ENCODE measurements around the gene SNRPB2.

SNRPB2 gene

DNA sequence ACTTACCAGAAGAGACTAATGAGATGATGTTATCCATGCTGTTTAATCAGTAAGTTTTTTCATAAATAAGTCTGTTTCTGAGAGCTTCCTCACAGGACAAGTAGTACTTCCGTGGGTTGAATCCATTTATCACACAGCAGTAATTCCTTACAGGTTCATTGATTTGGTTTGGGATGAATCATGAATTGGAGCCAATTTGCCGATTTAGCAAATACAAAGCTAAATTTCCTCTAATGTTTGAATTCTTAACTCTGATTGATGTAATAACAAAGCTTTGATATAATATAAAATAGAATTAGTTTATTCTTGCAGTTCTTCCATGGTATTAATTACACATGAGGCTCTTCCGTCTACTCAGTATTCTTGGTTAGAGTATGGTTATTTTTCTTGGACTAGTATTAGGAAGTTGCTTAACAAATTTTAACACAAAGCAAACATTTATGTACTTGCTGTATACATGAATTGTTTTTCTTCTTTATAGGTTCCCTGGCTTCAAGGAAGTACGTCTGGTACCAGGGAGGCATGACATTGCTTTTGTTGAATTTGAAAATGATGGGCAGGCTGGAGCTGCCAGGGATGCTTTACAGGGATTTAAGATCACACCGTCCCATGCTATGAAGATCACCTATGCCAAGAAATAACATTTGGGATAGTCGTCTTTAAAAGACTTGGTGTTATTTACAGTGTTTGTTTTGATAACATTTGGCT lies 10.7 kb downstream of the SNRPB2 start:
- DNase-seq: no peak

GRCh38 chr20:16744178-16744807 lies 14.5 kb downstream of the SNRPB2 start:
- DNase-seq: no peak

GRCh38 chr20:16745204-16745603 lies 15.4 kb downstream of the SNRPB2 start:
- no peak for DNase-seq

DNA sequence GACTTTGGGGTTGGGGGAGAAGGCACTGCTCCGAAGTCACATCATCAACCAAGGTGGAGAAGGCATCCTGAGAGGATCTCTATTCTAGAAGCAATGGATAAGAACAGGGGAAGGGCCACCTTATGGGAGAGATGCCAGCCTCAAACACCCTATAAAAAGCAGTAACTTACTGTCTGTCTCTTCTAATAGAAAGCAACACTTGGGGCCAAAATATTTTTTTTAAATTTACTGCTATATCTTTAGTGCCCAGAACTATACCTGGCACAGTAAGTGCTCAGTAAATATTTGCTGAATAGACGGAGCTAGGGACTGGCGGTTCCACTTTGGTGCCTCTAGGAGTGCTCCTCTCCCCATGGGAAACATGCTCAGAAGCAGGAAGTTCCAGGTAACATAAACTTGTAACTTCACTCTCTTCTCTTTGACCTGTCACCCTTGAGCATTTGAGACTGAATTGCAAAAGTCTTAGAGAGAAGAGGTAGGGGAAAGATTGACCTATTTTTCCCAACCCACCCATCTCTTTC lies 17.5 kb downstream of the SNRPB2 start:
- DNase-seq: no peak

DNA sequence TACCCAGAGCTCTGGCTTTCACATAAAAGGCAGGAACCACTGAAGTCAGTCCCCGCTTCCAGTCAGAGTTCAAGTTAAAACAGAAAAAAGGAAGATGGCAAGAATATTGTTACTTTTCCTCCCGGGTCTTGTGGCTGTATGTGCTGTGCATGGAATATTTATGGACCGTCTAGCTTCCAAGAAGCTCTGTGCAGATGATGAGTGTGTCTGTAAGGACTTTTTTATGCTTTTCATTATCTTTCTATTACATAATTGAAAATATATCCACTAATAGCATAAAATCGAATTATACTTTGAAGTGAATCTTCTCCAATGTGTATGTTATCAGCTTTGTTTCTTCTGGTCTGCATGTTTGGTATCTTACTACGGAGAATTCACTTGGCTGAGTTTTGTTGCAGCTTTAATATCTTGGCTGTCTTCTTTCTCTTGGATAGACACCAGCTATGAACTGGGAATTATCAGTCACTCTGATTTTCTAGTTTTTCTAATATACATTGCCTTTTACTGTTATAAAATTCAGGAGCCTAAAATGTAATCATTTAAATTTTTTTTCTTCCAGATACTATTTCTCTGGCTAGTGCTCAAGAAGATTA lies 18.6 kb downstream of the SNRPB2 start, which contains the start of gene OTOR:
Gene OTOR (plus strand): TSS at position 51 of the 593 bp plus-strand sequence. CDS start 44 bp downstream, at position 95.
- DNase-seq: no peak

- DNase-seq: no peak
Measured at GRCh38 chr20:16749573-16749972, 19.7 kb downstream of the SNRPB2 start.

GRCh38 chr20:16752082-16752481 lies 22.3 kb downstream of the SNRPB2 start:
- DNase-seq: no peak

- no peak for DNase-seq
Measured at GRCh38 chr20:16752901-16753300, 23.1 kb downstream of the SNRPB2 start.

DNA sequence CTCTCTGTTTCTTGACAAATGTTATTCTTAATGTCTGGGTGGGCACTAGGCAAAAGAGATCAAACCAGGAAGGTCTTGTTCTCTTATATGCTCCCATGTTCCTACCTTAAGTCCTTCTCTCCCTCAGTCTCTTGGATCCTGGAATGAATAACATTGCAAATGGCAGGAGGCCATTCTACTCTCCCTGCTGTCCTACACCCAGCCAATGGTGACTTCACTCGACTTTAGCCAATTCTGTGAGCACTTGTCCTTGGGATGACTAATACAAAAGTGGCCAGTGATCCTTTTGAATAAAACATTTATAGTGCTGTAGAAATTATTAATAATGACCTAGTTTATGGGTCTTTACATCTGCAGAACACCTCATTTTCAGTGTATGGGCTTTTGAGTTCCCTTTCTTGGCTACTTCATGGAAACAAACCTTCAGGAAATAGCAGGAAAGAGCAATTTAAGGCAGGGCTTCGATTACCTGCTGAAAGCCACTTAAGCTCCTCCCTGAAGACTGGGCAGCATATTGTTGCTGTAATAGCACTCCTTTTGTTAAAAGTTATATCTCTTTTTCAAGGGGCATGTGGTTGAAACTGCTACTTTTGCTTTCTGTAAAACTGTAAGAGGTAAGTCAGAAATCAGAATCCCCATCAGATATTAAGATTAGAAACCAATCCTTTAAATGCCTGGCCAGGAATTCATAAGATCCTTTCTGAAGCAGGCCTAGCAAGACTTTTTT lies 28.8 kb downstream of the SNRPB2 start:
- DNase-seq: no peak

GRCh38 chr20:16759181-16759563 lies 29.3 kb downstream of the SNRPB2 start:
- no peak for DNase-seq

- DNase-seq: no peak
Measured at GRCh38 chr20:16760431-16761304, 30.8 kb downstream of the SNRPB2 start.

- DNase-seq: peak; percentile 64
Measured at GRCh38 chr20:16761305-16761829, 31.5 kb downstream of the SNRPB2 start.

- no peak for DNase-seq
Measured at GRCh38 chr20:16764560-16764959, 34.7 kb downstream of the SNRPB2 start.

DNA sequence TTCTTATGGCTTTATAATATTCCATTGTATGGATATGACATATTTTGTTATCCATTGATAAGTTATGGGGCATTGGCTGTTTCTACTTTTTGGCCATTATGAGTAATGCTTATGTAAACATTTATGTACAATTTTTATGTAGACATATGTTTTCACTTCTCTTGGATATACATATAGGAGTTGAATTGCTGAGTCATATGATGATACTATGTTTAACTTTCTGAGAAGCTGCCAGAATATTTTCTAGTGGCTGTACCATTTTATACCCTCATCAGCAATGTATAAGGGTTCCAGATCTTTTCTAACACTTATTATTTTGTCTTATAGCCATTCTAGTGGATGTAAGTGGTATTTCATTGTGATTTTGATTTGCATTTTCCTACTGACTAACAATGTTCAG lies 41.4 kb downstream of the SNRPB2 start:
- peak; percentile 12 for DNase-seq

- DNase-seq: no peak
Measured at GRCh38 chr20:16775961-16776360, 46.1 kb downstream of the SNRPB2 start.

- no peak for DNase-seq
Measured at GRCh38 chr20:16777126-16777525, 47.3 kb downstream of the SNRPB2 start.

DNA sequence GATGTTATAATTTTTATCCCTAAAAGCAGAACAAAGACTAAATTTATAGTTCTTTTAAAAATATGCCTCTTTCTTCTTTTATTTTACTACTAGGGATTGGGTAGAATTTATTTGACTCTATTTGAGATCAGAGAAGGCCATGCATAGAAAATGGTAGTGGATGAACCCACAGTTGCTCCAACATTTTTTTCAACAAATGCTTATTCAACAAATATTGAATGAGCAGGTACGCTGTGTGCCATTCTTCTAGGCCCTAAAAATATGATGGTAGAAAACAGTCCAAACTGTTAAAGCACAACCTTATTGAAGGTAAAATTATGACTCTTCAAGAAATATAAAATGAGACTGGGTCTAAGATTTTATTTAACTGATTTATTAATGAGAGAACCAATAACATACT lies 48.3 kb downstream of the SNRPB2 start:
- DNase-seq: no peak

GRCh38 chr20:16781496-16781895 lies 51.7 kb downstream of the SNRPB2 start:
- no peak for DNase-seq

DNA sequence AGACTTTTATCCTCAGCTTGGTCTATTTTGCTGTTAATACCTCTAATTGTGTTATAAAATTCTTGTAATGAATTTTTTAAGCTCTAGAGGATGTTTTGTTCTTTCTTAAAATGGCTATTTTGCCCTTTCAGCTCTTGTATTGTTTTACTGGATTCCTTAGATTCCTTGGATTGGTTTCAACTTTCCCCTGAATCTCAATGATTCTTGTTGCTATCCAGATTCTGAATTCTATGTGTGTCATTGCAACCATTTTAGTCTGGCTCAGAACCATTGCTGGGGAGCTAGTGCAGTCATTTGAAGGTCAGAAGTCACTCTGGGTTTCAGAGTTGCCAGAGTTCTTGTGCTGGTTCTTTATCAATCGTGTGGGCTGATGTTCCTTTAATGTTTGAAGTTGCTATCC lies 55.4 kb downstream of the SNRPB2 start:
- peak; percentile 33 for DNase-seq

All from fibroblast of skin of abdomen (primary cell).